Measurements from ENCODE around the gene UCHL3. TPM values are rescaled to one million over a fixed set of nuclear protein-coding genes. Genes with fewer than 3 reads are reported as not detected.

The UCHL3 gene
- total and polyA plus RNA-seq, 2 experiments from 2014 or later, result 64.6 to 143 TPM

DNA sequence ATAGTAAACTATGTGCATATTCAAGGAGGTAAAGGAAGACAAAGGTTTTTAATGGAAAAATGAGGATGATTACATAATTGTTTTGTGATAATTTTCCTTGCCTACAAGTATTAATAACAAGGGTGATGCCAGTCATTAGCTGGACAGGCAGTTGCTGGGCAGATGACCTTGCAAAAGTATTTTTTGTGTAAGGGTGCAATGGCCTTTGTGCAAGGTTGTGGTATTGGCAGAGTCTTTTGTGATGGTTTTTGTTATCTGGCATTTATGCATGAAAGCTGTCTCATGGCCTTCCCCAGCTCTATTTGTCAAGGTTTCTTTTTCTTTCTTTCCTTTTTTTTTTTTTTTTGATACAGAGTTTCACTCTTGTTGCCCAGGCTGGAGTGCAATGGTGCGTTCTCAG is 7.6 kb upstream of the UCHL3 start (continued):
- TF ChIP-seq EZH2phosphoT487 (IDR thresholded peaks at IDR 0.05; ENCODE audit: unreplicated experiment), result no peak
- no peak for TF ChIP-seq ZNF114 (CRISPR knock-in tag; IDR thresholded peaks at IDR 0.05)
- TF ChIP-seq, protein P1, sequence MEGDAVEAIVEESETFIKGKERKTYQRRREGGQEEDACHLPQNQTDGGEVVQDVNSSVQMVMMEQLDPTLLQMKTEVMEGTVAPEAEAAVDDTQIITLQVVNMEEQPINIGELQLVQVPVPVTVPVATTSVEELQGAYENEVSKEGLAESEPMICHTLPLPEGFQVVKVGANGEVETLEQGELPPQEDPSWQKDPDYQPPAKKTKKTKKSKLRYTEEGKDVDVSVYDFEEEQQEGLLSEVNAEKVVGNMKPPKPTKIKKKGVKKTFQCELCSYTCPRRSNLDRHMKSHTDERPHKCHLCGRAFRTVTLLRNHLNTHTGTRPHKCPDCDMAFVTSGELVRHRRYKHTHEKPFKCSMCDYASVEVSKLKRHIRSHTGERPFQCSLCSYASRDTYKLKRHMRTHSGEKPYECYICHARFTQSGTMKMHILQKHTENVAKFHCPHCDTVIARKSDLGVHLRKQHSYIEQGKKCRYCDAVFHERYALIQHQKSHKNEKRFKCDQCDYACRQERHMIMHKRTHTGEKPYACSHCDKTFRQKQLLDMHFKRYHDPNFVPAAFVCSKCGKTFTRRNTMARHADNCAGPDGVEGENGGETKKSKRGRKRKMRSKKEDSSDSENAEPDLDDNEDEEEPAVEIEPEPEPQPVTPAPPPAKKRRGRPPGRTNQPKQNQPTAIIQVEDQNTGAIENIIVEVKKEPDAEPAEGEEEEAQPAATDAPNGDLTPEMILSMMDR (conservative IDR thresholded peaks at IDR 0.05; ENCODE audit: low read depth in 2 of 2), result no peak
- no peak for TF ChIP-seq ZNF331 (CRISPR knock-in tag; IDR thresholded peaks at IDR 0.05; ENCODE audit: low read depth)

DNA sequence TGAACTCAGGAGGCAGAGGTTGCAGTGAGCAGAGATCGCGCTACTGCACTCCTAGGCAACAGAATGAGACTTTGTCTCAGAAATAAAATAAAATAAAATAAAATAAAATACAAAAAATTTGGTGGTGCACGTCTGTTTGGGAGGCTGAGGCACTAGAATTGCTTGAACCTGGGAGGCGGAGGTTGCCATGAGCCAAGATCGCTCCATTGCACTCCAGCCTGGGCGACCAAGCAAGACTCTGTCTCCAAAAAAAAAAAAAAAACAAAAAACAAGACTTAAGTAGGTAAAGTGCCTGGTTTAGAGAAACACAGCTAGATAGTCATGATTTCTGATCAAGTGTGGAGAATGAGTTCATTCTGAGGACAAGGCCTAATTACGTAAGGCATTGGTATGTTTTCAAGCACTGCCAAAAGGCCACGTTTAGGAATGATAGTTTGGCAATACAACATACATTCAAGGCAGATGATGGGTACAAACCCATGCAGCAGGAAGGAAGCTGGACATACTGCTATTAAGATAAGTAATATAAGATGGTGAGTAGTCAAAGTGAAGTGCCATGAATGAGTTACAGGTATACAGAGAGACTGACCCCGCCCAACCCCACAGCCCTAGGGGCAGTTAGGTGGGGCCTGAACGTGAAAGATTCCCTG is 4.8 kb upstream of the UCHL3 start:
- no peaks in the 10 kb centered on the region for H3F3A ChIP-seq (replicated peaks; ENCODE audit: low read depth)
- Mint-ChIP-seq H3K27ac (no peak overlapping the region), H3K4me1 (peaks cover 5% of the 10 kb centered on the region), H3K4me3 (no peak overlapping the region), H3K27me3 (ENCODE audit: insufficient read depth, low read depth, poor library complexity) (peaks cover 3% of the 10 kb centered on the region), H3K9me3 (no peaks in the 10 kb centered on the region), H3K36me3 (ENCODE audit: low read depth) (no peaks in the 10 kb centered on the region)
- H3K79me2 ChIP-seq (replicated peaks; ENCODE audit: insufficient read depth), result no peaks in the 10 kb centered on the region
- peaks cover 4% of the 10 kb centered on the region for H3K4me1 ChIP-seq (ENCODE audit: insufficient read depth)
- H3K4me2 ChIP-seq, result no peak overlapping the region
- ATAC-seq (no peak), DNase-seq (ENCODE audit: low spot score) (no peak)
- no peaks in the 10 kb centered on the region for H3K36me3 ChIP-seq (ENCODE audit: insufficient read depth)
- no peak overlapping the region for H3K27ac ChIP-seq (ENCODE audit: low read depth)
- no peak overlapping the region for H2AFZ ChIP-seq
- no peak overlapping the region for H3K4me3 ChIP-seq
- no peaks in the 10 kb centered on the region for H3K9me2 ChIP-seq (ENCODE audit: insufficient read depth)
- no peaks in the 10 kb centered on the region for H4K20me1 ChIP-seq (replicated peaks; ENCODE audit: insufficient read depth)
- no peaks in the 10 kb centered on the region for H3K27me3 ChIP-seq (ENCODE audit: insufficient read depth)
- no peak for TF ChIP-seq POLR2AphosphoS5 (IDR thresholded peaks at IDR 0.05; ENCODE audit: low read depth)
- TF ChIP-seq EZH2 (IDR thresholded peaks at IDR 0.05; ENCODE audit: low read depth, unreplicated experiment), result no peak
- no peak for TF ChIP-seq JUNB (IDR thresholded peaks at IDR 0.05; ENCODE audit: unreplicated experiment)
- no peak for TF ChIP-seq EZH2phosphoT487 (IDR thresholded peaks at IDR 0.05; ENCODE audit: unreplicated experiment)
- TF ChIP-seq NANOG (IDR thresholded peaks at IDR 0.05; ENCODE audit: borderline replicate concordance), result no peak
- TF ChIP-seq, protein P1 (conservative IDR thresholded peaks at IDR 0.05; ENCODE audit: low read depth in 2 of 2), result no peak
- no peak for TF ChIP-seq REST (IDR thresholded peaks at IDR 0.05; ENCODE audit: unreplicated experiment)
- no peak for TF ChIP-seq ZNF114 (CRISPR knock-in tag; IDR thresholded peaks at IDR 0.05)
- no peak for TF ChIP-seq ZNF462 (CRISPR knock-in tag; IDR thresholded peaks at IDR 0.05)
- TF ChIP-seq CREB1 (CRISPR knock-in tag; IDR thresholded peaks at IDR 0.05; ENCODE audit: low read depth), result no peak

Data from GM23338 (cell line).